GM19240 (cell line): ENCODE measurements around the gene NFIA.
A peak's percentile ranks its signal among the peaks of the same experiment; 100 is the strongest.
"Not testable (repeated sequence)": the region's sequence is repeated elsewhere in the genome, so short reads cannot be mapped to it uniquely, and the experiment has no call there.

Experiments used
- DNase-seq: peaks from one replicate; pipeline ENCODE4 v3.0.0; 2011; ENCODE audit warnings: low spot score; ENCODE audit not compliant: insufficient read length

The NFIA gene

DNA sequence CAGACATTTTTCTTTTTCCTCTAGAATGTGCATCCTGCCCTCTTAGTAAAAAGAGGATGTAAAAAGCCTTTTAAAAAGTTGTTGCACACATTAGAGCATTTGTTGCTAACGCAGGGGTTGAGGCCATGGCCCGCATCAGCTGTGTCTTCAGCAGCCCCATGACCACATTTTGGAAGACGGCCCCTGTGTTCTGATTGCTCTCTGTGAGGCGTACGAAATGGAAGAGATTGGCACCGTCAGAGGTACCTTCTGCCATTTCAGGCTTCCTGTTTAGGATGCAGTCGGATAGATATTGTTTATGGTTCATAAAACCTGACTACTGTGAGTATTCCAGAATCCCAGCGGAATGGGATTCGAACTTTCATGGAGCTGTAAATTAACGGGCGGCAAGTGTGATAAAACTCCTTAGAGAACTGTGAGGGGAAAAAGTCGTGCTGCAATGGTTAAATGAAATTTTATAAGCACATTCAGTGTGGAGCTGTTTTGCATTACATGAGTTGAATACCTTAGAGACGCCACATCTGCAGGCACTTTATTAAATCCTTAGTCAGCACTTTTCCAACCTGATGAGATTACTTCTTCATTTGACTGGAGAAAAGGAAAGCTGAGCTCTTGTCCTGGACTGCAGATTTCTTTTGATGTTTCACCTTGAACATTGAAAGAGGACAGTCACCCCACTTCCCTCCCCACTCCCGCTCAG is 368.7 kb downstream of the NFIA start:
- no peak for DNase-seq

DNA sequence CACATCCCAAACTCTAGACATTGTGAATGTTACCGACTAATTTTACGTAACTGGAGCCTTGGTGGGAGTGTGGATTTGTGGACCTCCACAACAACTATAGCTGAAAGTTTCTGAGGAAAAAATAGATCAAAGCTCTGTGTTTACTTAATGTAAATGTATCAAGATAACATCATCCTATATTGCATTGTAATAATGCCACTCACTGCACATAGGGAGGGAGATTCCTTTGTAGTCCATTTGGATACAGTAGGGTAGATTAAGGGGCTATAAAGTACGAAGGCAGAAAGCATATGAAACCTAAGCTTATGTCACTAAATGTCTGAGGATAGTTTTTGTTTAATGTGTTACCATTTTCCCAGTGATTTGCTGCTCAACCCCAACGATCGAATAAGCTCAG is 369.2 kb downstream of the NFIA start:
- no peak for DNase-seq

DNA sequence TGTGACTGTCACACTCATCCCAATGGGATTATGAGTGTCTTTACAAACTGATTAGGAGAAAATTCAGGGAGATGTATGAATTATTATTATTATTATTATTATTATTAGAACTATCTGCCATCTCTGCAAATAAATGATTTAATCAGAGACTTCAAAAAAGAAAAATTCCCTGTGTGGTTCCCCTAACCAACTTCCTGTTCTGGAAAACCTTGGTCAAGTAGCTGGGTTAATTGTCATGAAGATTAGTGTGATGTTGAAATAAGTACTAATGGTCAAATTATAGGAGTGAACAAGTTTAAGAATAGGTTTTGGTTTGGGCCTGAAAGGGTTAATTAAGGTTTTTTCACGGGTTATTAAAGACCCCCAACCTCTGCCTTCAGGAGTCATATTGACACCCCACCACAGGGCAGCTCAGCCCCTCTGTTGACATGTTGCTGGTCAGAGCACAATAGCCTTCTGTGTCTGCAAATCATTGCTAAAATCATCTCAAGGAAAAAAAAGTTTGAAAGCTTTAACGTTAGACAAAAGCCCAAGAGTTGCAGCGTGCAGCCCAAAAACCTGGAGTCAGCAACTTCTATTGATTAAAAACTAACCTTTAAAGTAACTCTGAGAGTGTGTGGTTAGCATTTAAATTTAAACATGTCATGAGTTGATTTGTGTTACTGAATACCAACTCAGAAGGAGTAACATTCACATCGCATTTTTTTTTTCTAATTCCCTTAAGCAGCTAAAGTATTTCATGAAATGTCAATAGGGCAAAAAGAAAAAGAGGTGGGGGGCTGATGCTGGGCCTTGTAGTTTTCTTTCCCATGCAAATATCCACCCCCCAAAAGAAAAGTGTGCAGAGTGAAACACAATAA is 370.0 kb downstream of the NFIA start:
- DNase-seq, result no peak

DNA sequence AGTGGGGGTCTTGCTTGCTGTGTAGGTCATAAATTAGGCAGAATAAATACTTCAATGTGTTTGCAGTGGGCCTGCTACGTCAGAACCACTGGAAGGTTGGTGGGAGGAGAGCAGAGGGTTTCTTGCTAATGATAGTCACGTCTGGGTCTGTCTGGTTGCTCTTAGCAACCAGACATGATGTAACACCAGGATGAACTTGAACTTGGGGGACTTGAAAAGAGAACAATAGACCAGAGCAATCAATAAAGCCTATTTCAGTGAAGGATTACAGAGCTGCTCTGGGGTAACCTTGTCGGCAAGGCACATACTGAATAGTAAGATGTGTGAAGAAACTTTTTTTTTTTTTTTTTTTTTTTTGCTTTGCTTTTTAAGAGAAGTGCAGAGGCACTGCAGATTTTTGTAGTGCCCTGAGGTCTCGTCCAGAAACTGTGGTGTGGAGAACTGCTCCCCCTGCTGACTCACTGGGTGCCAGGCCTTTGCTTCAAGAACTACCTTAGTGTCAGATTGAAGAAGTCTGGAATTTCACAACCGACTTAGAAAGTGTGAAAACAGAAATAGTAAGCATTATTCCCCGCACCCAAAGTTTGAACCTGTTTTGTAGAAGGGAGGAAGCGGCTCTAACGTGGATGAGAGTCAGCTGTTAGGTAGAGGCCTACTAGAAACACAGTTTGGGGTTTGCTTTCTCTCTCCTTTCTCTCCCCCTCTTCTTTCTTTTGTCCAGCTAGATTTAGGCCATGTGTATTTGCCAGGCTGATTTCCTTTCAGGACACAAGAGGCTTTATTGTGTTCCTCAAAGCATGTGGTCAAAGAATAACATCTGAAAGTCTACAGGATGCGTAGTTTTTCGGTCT is 371.0 kb downstream of the NFIA start:
- peak; percentile 52 for DNase-seq

DNA sequence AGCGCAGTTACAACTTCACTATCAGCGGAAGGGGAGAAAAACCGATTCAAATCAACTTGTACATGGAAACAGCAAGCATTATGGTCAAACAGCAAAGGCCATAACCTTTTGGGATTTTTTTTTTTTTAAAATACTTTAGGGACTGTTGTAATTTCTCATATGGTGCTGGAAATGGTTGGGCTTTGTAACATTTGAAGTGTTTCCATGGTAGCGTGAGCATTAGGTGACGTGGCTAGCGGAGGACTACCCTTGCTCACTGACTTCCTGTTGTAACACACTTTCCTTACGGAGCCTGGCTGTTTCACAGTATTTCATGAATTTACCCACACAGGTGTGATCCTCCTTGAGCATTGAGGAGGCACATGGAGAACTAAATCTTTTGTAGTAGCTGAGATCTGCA is 373.0 kb downstream of the NFIA start:
- DNase-seq, result no peak

DNA sequence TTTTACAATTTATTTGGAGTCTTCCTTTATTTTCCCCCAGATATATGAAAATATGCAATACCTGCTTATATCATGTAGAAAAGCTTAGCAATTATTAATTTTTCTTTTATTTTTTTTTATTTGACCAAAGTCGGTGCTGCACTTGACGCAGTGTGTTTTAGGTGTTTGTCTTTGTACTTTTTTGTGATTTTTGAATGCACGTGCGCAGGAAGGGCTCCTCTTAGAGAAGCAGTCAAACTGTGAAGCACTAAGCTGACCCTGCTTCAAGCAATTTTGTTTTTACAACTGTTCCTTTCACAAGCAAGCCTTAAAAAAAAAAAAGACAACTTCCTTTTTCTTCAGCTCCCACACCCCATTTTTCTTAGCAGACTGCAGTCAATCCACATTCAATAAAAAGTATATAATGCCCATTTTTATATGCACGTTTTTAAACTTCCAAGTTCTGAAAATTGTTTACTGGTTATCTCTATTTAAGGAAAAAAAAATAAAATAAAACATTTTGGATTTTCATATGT is 375.2 kb downstream of the NFIA start:
- no peak for DNase-seq

DNA sequence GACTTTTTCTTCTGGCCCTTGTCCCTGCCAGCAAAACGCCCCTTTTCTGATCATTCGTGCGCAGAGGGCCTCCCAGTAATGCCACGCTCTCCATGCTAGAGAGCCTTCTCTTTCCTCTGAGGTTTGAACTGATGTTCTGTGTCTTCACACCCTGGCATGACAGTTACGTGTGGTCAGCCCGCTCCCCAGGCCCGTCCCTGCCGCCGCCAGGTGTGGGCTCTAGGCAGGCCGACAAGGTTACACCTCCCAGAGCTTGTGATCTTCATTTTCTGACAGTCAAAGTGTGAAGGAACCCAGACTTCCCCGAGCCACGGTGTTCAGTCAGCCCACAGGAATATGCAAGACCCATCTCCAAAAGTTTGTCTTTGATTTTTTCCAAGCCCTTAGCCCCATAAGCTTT is 377.0 kb downstream of the NFIA start:
- DNase-seq, result no peak

DNA sequence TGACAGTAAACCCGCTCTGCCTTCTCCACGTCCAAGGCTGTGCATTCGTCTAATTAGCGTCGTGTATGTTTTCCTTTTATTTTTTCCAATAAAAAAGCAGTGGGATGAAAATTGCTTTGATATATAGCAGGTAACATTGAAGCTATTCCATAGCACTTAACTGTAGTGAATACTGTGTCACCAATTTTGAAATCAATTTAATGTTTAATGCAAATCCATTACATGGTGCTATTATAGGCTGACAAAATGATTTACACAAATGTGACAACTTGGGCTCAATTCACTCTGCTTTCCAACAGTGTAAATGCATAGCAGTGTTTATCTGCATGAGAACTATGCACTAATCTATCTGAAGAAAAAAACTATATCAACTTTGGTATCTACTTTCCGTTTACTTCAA is 377.8 kb downstream of the NFIA start:
- DNase-seq, result no peak

DNA sequence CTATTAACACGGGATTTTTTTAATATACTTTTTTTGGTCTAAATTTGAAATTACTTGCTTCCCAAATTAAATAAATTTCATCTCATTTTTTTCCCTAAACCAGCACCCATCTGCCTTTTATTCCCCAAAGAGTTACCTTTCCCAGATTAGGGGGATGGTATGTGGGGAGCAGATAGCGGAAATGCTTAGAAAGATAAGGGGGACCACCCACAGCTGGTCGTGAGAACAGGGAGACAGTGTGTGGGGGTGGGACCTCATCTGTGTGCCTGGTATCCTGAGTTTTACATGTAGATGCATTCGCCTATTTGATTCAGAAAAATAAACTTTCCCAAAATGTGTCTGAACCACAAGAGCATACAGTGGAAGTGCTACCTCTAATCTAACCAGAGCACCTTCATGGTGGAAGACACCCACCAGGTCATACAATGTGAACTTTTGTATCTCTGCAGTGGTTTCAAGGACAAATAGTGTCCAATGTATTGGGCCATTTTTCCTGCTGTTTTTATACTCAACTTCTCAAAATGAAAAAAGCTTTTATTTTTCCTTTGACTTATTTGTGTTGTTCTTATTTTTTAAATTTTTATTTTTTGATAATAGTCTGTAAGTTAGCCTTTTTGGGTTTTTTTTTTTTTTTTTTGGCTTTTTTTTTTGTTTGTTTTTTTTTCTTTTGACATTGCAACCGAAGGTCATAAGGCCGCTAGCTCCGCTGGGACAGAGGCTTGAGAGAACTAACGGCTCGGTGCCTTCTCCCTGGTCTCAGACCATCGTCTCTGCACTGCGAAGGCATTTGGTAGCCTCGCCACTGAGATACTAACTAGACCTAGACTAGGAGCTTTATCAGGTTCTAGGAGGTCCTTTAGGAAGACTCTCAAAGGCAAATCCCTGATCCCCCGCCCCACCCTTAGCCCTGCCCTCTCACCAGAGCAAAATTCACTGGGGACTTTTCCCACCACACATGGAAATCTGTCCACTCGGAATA is 379.3 kb downstream of the NFIA start:
- DNase-seq, result no peak

DNA sequence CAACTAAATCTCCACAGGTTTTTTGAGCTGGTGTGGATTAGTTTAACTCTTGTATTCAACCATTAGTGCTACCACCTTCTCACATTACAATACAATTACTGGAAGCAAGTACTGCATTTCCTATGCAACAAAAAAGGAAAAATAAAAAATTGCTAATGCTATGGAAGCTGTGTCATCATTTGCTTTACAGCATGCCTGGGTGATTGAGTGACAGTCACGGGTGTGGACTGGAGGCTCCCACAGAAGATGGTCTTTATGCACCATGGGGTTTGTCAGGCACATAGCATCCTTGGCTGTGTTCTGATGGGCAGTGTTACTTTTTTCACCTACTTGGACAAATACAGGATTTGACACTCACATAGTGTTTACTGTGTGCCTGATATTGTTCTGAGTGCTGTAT is 380.3 kb downstream of the NFIA start:
- no peak for DNase-seq

DNA sequence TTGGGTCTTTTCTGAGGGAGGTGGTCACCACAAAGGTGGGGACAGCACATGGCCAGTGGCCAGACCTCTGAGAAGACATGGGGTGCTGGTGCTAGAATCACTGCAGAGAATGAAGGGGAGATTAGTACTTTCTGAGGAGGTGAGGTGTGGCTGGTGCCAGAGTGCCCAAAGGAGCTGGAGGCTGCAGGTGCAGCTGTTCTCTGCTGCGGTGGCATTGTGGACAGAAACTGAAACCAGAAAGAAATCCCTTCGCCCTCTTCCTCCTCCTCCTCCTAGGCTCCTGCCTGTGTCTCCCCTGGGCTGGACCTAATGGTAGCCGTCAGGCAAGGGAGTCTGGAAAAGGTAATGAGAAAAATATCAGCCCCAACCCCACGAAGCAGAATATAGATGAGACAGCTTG is 380.9 kb downstream of the NFIA start:
- DNase-seq, result no peak

DNA sequence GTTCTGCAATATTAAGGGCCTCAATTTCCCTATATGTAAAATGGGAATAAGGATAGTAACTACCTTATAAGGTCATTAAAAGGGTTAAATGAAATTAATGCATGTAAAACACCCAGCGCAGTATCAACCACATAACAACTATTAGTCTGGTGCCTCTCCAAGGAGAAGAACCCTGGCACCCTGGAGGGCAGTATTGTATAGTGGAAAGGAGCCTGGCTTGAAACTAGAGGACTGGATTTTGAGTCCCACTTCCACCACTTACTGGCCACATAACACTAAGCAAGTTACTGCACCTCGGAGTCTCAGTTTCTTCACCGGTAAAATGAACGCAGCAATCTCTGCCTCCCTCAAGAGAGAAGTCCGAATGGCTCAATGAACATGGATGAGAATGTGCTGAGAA is 385.5 kb downstream of the NFIA start:
- DNase-seq, result not testable (repeated sequence)

DNA sequence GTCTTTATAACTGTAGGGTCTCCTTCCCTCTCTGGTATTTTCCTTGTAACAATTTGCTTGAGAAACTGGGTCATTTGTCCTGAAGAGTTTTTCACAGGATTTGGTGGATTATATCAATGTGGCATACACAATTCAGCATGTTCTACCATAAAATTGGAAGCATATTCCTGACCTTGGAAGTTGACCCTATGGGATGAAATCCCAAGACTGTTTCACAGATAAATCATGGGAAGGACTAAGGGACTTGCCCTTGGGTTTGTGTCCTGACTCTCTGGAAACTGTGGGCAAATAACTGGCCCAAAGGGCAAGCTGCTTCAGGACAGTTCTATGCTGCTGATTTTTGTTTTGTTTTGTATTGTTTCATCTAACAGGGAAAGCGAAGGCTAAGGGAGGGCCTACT is 387.0 kb downstream of the NFIA start:
- no peak for DNase-seq

DNA sequence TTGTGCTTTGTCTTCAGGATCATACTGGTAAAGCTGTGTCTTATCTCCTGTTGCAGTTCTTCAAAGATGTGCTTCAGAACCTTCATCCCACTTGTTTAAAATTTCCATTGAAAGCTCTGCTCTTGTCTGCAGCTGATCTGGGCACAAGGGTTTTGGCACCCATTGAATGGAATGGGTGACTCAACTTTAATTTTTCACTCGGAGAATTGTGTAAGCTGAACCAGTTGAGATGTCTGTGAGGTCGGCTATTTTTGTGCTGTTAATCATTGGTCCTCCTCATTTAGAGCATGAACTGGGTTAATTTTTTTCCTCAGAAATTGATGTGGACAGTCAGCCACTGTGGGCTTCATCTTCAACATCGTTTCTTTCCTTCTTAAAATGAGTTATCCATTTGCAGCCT is 390.5 kb downstream of the NFIA start:
- DNase-seq, result no peak

DNA sequence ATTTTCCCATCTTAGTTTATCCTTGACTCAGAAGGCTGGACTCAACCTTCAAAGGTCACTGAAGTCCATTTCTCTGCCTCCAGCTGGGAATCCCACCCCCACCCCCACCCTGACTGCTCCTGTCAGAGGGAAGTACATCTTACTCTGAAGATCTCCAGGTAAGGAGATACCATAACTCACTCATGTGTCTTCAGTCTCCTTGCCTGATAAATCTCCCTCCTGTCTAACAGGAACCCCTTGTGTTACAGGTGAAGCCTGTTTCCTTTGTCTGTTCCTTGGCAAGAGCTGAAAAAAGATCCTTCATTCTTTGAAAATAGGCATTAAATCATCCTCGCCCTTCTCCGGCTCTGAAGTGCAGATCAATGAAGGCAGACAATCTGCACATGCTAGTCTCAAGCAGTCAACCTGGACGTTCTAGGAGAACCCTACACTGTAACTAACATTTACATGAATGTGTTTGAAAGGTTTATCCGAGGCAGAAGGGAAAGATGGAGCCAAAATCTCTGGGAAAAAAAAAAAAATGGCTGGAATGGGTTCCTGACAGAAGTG is 392.0 kb downstream of the NFIA start:
- DNase-seq, result no peak

DNA sequence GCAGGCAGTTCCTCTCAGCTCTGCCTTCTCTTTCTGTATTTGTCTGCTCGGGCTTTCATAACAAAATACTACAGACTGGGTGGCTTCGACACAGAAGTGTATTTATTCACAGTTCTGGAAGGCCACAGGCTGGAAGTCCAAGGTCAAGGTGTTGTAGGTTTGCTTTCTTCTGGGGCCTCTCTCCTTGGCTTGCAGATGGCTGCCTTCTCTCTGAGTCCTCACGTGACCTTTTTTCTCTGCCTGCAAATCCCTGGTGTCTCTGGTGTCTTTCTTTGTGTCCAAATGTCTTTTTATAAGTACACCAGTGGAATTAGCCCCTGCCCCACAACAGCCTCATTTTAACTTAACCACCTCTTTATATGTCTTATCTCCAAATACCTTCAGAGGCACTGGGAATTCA is 392.6 kb downstream of the NFIA start:
- no peak for DNase-seq

DNA sequence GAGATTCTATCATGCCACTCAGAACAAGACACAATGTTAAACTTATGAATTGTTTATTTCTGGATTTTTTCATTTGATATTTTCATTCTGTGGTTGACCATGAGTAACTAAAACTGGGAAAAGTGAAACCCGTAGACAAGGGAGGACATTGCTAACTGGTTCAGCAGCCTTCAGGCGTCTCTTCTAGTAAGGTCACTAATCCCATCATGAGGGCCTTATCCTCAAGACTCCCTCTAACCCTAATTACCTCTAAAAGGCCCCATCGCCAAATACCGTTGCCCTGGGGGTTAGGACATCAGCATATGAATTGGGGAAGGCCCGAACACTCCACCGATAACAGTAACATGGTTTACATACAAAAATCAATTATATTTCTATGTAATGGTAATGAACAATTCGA is 394.9 kb downstream of the NFIA start:
- no peak for DNase-seq

DNA sequence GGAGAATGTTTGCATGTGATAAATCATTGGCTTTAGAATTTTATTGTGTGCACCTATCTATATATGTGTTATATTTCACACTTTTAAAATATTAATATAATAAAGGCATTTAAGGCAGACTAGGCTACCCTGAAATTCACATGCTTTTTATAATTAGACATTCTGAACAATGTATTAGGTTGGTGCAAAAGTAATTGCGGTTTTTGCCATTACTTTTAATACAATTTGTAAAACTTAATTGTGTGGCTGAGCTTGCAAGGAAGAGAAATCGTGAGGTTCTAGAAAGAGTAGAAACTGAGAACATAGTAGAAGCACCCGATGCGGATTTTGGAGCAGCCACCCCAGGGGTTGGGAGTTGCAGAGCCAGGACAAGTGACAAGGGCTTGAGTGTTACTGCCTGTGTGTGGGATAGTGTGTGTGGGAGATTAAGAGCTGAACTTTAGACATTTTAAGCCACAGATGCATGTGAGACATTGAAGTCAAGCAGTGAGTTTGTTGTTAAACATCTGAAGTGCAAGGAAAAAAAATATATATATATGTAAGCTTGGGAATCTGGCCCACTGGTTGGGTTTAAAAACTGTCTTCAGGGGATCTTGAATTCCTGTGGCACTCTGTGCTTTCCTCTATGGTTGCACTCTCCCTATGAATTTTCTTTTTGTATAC is 398.0 kb downstream of the NFIA start:
- DNase-seq, result no peak

DNA sequence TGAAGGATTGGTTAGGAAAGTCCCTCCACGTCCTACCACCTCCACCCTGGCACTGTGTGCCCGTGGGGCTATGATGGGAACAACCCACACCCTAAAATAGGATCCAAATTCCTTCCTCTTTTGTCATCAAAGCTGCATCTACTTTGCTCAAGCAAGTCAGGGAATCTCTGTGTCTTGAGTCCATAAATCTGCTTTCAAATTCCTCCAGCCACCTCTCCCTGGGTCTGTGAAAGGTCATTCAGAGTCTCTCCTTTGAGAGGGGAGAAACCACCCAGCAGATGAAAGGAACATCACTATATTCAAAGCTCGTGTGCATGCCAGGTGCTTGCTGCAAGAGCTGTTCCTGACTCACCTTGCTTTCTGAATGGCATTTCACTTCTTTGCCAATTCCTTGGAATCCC is 399.0 kb downstream of the NFIA start:
- DNase-seq, result no peak
